ENCODE results near the gene JMJD7. TPM values are rescaled to one million over a fixed set of nuclear protein-coding genes. Genes with fewer than 3 reads are reported as not detected.

JMJD7 gene
- total RNA-seq, 4 donors from 2014 or later, result 18.8 to 36.6 (median 28.3) TPM

GRCh38 chr15:41881086-41881485 is 53.2 kb downstream of the JMJD7 start:
- WGBS, 2 donors, result 60 to 89% methylated on average over 3 to 8 of the region's 8 CpGs
- Histone ChIP-seq H3K4me3 (replicated peaks in 1 of 3) (no peak overlapping the region), H3K9me3 (no peaks in the 10 kb centered on the region), H3K36me3 (no peaks in the 10 kb centered on the region), H3K27ac (no peak overlapping the region), H3K27me3 (no peaks in the 10 kb centered on the region), H3K4me1 (peaks cover 35 to 44% of the 10 kb centered on the region in 2 donors)
- no peak for DNase-seq
- TF ChIP-seq, protein P1, sequence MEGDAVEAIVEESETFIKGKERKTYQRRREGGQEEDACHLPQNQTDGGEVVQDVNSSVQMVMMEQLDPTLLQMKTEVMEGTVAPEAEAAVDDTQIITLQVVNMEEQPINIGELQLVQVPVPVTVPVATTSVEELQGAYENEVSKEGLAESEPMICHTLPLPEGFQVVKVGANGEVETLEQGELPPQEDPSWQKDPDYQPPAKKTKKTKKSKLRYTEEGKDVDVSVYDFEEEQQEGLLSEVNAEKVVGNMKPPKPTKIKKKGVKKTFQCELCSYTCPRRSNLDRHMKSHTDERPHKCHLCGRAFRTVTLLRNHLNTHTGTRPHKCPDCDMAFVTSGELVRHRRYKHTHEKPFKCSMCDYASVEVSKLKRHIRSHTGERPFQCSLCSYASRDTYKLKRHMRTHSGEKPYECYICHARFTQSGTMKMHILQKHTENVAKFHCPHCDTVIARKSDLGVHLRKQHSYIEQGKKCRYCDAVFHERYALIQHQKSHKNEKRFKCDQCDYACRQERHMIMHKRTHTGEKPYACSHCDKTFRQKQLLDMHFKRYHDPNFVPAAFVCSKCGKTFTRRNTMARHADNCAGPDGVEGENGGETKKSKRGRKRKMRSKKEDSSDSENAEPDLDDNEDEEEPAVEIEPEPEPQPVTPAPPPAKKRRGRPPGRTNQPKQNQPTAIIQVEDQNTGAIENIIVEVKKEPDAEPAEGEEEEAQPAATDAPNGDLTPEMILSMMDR (IDR thresholded peaks at IDR 0.05), result no peak
- no peak for TF ChIP-seq POLR2A (IDR thresholded peaks at IDR 0.05)
- intact Hi-C loops (cut with DNase I), result no loop called here

- H3K36me3 ChIP-seq, result no peaks in the 10 kb centered on the region
- H3K9me3 ChIP-seq, result no peaks in the 10 kb centered on the region
- intact Hi-C loops (cut with DNase I), result no loop called here
- TF ChIP-seq, protein P1 (IDR thresholded peaks at IDR 0.05), result no peak
- TF ChIP-seq POLR2A (IDR thresholded peaks at IDR 0.05), result no peak
- no peaks in the 10 kb centered on the region for H3K27me3 ChIP-seq
- H3K4me3 ChIP-seq (replicated peaks in 1 of 3), result no peak overlapping the region
- 15 to 25% methylated on average over 5 to 9 of the region's 10 CpGs for WGBS, 2 donors
- DNase-seq, result peak; percentile 59 to 61
- peak overlapping the region in 1 of 3 donors; percentile 1 for H3K27ac ChIP-seq
- H3K4me1 ChIP-seq, result peaks cover 34 to 44% of the 10 kb centered on the region in 2 donors
Observed at GRCh38 chr15:41881550-41881919, 53.6 kb downstream of the JMJD7 start.

DNA sequence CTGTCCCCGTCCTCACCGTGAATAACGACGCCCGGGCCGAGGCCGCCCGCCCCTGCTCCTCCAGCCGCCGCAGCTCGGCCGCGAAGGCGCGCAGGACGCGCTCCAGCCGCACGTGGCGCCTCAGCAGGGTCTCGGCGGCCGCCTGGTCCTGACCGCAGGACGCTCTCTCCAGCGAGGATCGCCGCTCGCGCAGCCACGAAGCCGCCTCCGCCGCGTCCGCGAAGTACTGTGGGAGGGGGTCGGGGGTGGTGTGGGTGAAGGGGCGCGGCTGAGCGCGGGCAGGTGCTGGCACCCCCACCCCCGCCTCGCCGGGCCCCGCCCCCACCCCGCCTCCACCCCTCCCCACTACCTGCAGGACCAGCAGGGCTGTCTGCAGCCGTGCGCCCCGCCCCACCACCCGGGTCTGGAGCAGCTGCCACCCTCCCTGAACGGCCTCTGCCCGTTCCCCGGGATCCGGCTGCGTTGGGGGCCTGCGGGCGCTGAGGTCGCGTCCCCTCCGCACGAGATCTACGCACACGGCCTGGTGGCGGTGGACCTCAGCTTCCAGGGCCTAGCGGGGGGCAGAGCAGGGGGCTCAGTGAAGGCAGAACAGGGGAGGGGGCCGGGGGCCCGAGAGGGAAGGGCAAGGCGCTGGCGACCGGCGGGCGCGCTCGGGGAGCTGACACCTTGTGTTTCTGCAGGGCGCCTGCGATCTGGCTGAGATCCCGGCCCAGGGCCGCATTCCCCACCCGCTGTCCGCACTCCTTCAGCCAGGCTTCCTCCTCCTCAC is 54.2 kb downstream of the JMJD7 start:
- no peak for TF ChIP-seq POLR2A (IDR thresholded peaks at IDR 0.05)
- TF ChIP-seq, protein P1 (IDR thresholded peaks at IDR 0.05), result no peak
- H3K27me3 ChIP-seq, result no peaks in the 10 kb centered on the region
- H3K4me3 ChIP-seq (replicated peaks in 1 of 3), result peak overlapping the region in 1 of 3 donors; percentile 15
- no peaks in the 10 kb centered on the region for H3K9me3 ChIP-seq
- peak overlapping the region in 2 of 3 donors; percentile 1 to 50 for H3K27ac ChIP-seq
- no peaks in the 10 kb centered on the region for H3K36me3 ChIP-seq
- WGBS, 2 donors, result 0 to 10% methylated on average over 1 to 4 of the region's 81 CpGs
- peak; percentile 71 to 75 for DNase-seq
- intact Hi-C loops (cut with DNase I), result no loop called here
- H3K4me1 ChIP-seq, result peaks cover 29 to 38% of the 10 kb centered on the region in 2 donors

GRCh38 chr15:41882689-41883483 is 55.0 kb downstream of the JMJD7 start:
- Histone ChIP-seq H3K9me3 (no peaks in the 10 kb centered on the region), H3K4me3 (replicated peaks in 1 of 3) (no peak overlapping the region), H3K36me3 (no peaks in the 10 kb centered on the region), H3K27me3 (no peaks in the 10 kb centered on the region), H3K27ac (peak overlapping the region in 1 of 3 donors; percentile 50), H3K4me1 (peaks cover 21 to 30% of the 10 kb centered on the region in 2 donors)
- intact Hi-C loops (cut with DNase I), result no loop called here
- TF ChIP-seq, protein P1 (IDR thresholded peaks at IDR 0.05), result no peak
- no peak for TF ChIP-seq POLR2A (IDR thresholded peaks at IDR 0.05)
- peak; percentile 37 for DNase-seq
- 54 to 58% methylated on average over 12 to 14 of the region's 14 CpGs for WGBS, 2 donors

DNA sequence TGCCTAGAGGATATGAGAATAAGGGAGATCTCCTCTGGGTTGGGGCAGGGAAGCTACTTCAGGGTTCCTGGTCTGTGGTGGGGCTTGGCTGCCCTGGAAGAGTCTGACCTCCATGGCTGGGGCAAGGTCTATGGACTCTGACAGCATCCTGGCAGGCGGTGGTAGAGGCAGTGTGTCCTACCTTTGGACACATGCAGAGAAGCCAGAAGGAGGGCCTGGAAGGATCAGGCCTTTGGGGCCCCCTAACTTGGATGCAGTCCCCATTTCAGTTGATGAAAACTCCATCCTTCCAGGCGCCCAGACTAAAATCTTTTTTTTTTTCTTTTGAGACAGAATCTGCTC is 55.6 kb downstream of the JMJD7 start:
- DNase-seq, result no peak
- Histone ChIP-seq H3K9me3 (no peaks in the 10 kb centered on the region), H3K4me1 (peaks cover 17 to 25% of the 10 kb centered on the region in 2 donors), H3K4me3 (replicated peaks in 1 of 3) (no peak overlapping the region), H3K27me3 (no peaks in the 10 kb centered on the region), H3K36me3 (no peaks in the 10 kb centered on the region), H3K27ac (no peak overlapping the region)
- TF ChIP-seq, protein P1 (IDR thresholded peaks at IDR 0.05), result no peak
- no peak for TF ChIP-seq POLR2A (IDR thresholded peaks at IDR 0.05)
- 95% methylated on average over 2 of the region's 2 CpGs for WGBS, 2 donors
- intact Hi-C loops (cut with DNase I), result no loop called here

Measured in thyroid gland (tissue), 4 donors.